HepG2 (cell line): ENCODE data around the gene GCLM. TPM values are rescaled to one million over a fixed set of nuclear protein-coding genes. Genes with fewer than 3 reads are reported as not detected.
A peak's percentile ranks its signal among the peaks of the same experiment; 100 is the strongest.

ENCODE experiments used
- ATAC-seq: fragments of 200-7000 bp; cut with Tn5 transposase; 3 replicates; pipeline ENCODE4 v1.9.1; 2020; ENCODE audit warnings: mild to moderate bottlenecking, moderate library complexity
- BruUV-seq: library from RNA; stranded (reverse); fragments of 400-500 nt; replicated peaks from 2 replicates; lab custom pipeline; 2021; lab: Mats Ljungman, UMichigan
- CTCF ChIA-PET: fragments of 300-600 bp; formaldehyde crosslinking; extraction: SDS; loops from one replicate; lab custom pipeline; 2021; ENCODE audit warnings: low total read pairs, inconsistent platforms, low intra/inter-chr PET ratio; lab: Yijun Ruan, JAX
- POLR2A ChIA-PET: fragments of 350-600 bp; sonication (Branson Sonifier 250); formaldehyde crosslinking; loops from one replicate; lab custom pipeline; 2020; ENCODE audit warnings: antibody characterized with exemption, inconsistent platforms; lab: Yijun Ruan, JAX
- DNase-seq: peaks from one replicate; pipeline ENCODE4 v3.0.0-alpha.2; 2015; ENCODE audit warnings: low spot score
- FAIRE-seq: peaks from 3 replicates; lab custom pipeline; 2011; peaks lifted over from hg19 to GRCh38; lab: Jason Lieb, UNC
- H2AFZ ChIP-seq: one replicate; pipeline ENCODE4 v1.6.1; 2011; ENCODE audit warnings: low read length, inconsistent platforms
- H3K27ac ChIP-seq: fragments of 300-600 bp; 3 replicates; pipeline ENCODE4 v1.8.0; 2011; ENCODE audit warnings: mixed run types, mild to moderate bottlenecking, mixed read lengths, low read length, inconsistent platforms; ENCODE audit not compliant: insufficient read depth; ENCODE audit errors: extremely low read length
- H3K27me3 ChIP-seq, 2 experiments: fragments of 200-600 bp in 1 of 2; 2 replicates in 1 of 2; 3 replicates in 1 of 2; pipeline versions ENCODE4 v1.6.0 to v1.8.0; 2011; ENCODE audit warnings: low read length in 2 of 2, mild to moderate bottlenecking in 2 of 2, moderate library complexity in 2 of 2, inconsistent platforms in 1 of 2; ENCODE audit not compliant: insufficient read depth in 2 of 2, control insufficient read depth in 1 of 2
- H3K36me3 ChIP-seq, 2 experiments: fragments of 200-600 bp in 1 of 2; replicated peaks in 1 of 2; 2 replicates in 1 of 2; 3 replicates in 1 of 2; pipeline versions ENCODE4 v1.5.1 to v1.8.0; 2011; ENCODE audit warnings: low read length in 2 of 2, inconsistent platforms in 1 of 2; ENCODE audit not compliant: insufficient read depth in 2 of 2, control insufficient read depth in 1 of 2
- H3K4me1 ChIP-seq: 2 replicates; pipeline ENCODE4 v1.5.1; 2012; ENCODE audit warnings: low read length, inconsistent platforms; ENCODE audit not compliant: insufficient read depth
- H3K4me2 ChIP-seq: 2 replicates; pipeline ENCODE4 v1.6.0; 2011; ENCODE audit warnings: low read depth, low read length, inconsistent platforms
- H3K4me3 ChIP-seq, 3 experiments: fragments of 200-600 bp in 1 of 3; sonication (generic), shearing (Covaris generic) in 1 of 3; replicated peaks in 1 of 3; 2 replicates each; pipeline ENCODE4 v1.5.1; 2011 to 2016; ENCODE audit warnings: low read length in 3 of 3, inconsistent platforms in 2 of 3, low read depth in 2 of 3, mild to moderate bottlenecking in 2 of 3, control low read depth in 1 of 3, mixed read lengths in 1 of 3; ENCODE audit not compliant: insufficient read depth in 1 of 3
- H3K79me2 ChIP-seq: one replicate; pipeline ENCODE4 v1.6.1; 2011; ENCODE audit warnings: low read length, inconsistent platforms; ENCODE audit not compliant: insufficient read depth
- H3K9ac ChIP-seq: 2 replicates; pipeline ENCODE4 v1.6.0; 2011; ENCODE audit warnings: mild to moderate bottlenecking, low read depth, low read length, inconsistent platforms; ENCODE audit not compliant: insufficient read depth
- H3K9me3 ChIP-seq: 2 replicates; pipeline ENCODE4 v1.5.1; 2012; ENCODE audit warnings: mild to moderate bottlenecking, low read length
- H4K20me1 ChIP-seq: 2 replicates; pipeline ENCODE4 v1.6.0; 2011; ENCODE audit warnings: inconsistent platforms, mild to moderate bottlenecking, low read length, moderate library complexity; ENCODE audit not compliant: insufficient read depth
- HNRNPK ChIP-seq: fragments of 200-400 bp; formaldehyde crosslinking; IDR thresholded peaks from 2 replicates; pipeline ENCODE4 v1.6.1; 2018; ENCODE audit warnings: low read length, low read depth, moderate library complexity, mild to moderate bottlenecking; ENCODE audit not compliant: poor library complexity, severe bottlenecking
- ZNF20 ChIP-seq: sonication (generic); formaldehyde crosslinking; IDR thresholded peaks from 2 replicates; pipeline ENCODE4 v1.4.0; 2020; ENCODE audit warnings: mild to moderate bottlenecking, moderate library complexity, missing genetic modification reagents
- ZNF570 ChIP-seq: sonication (generic); formaldehyde crosslinking; IDR thresholded peaks from 2 replicates; pipeline ENCODE4 v1.4.0; 2020; ENCODE audit warnings: mild to moderate bottlenecking, missing genetic modification reagents, borderline replicate concordance
- WGBS: methylation state at CpG from one replicate; pipeline ENCODE4 v1.1.6; 2017; ENCODE audit warnings: low lambda C conversion rate; 5-methylcytosine and 5-hydroxymethylcytosine counted together
- in situ Hi-C: cut with HindIII; loops from 2 replicates; pipeline ENCODE4 v1.10.0; 2017; ENCODE audit warnings: low pct_unique_long_range_greater_than_20kb; ENCODE audit not compliant: extremely low pct_ligation_motif_present
- intact Hi-C: fragments of 100-400 bp; cut with micrococcal nuclease; formaldehyde crosslinking; loops from one replicate; pipeline ENCODE4 v1.10.0; 2022; ENCODE audit not compliant: unreplicated experiment
- polyA plus RNA-seq, 8 experiments: library from polyadenylated mRNA; depleted of rRNA in 3 of 8; stranded (reverse) in 7 of 8; unstranded in 1 of 8; fragments of >200 nt; fragmentation: Illumina TruSeq in 4 of 8; extraction: Trizol in 4 of 8; gene quantifications; 2 replicates each; pipeline versions ENCODE4 v1.2.1 to v1.2.3, GENCODE V29; 2011 to 2016; ENCODE audit warnings: low read depth in 4 of 8, missing spikeins in 1 of 8, mixed read lengths in 1 of 8; ENCODE audit not compliant: insufficient read depth in 1 of 8
- total RNA-seq, 5 experiments: library from RNA; depleted of rRNA; stranded (reverse); fragments of >200 nt; fragmentation: Illumina TruSeq; extraction: Trizol; gene quantifications; 2 replicates each; pipeline ENCODE4 v1.2.3, GENCODE V29; 2016; ENCODE audit warnings: low read depth in 1 of 5
- TF ChIP-seq, protein P1 (sequence below): sonication (generic); formaldehyde crosslinking; IDR thresholded peaks from 2 replicates; pipeline ENCODE4 v1.5.0; 2020; ENCODE audit warnings: mild to moderate bottlenecking, missing genetic modification reagents, borderline replicate concordance
- TF ChIP-seq, protein P2 (sequence below): sonication (generic); formaldehyde crosslinking; IDR thresholded peaks from 2 replicates; pipeline ENCODE4 v1.4.0; 2020; ENCODE audit warnings: missing genetic modification reagents, borderline replicate concordance
- TF ChIP-seq, protein P3 (sequence below), 2 experiments: sonication (generic) in 1 of 2; formaldehyde crosslinking in 1 of 2; IDR thresholded peaks; 2 replicates each; pipeline versions ENCODE4 v1.4.0 to v1.6.1; 2016 to 2020; ENCODE audit warnings: borderline replicate concordance in 1 of 2, low read depth in 1 of 2, mild to moderate bottlenecking in 1 of 2, missing genetic modification reagents in 1 of 2

Gene GCLM
- total and polyA plus RNA-seq, 2 of the 13 experiments (the other 11 are each of a cell fraction or from before 2014, with no cell fraction given), result 8.7 to 29.9 TPM

DNA sequence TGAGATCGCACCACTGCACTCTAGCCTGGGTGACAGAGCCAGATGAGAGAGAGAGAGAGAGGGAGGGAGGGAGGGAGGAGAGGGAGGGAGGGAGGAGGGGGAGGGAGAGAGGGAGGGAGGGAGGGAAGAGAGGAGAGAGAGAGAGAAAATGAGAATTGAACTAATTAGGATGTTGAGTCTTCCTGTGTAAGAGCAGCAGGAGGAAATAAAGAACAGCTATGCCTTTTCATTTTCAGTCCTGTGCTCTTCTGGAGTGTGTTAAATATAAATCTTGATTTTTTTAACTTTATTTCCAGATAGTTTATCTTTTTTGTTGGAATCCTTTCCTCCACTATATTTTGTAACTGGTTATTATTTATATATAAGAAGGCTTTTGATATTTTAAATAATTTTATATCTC lies 57.4 kb downstream of the GCLM start:
- ATAC-seq (no peak), FAIRE-seq (no peak), DNase-seq (no peak)
- Histone ChIP-seq H3K27me3 (no peaks in the 10 kb centered on the region), H3K9me3 (peaks cover 16% of the 10 kb centered on the region), H3K36me3 (no peaks in the 10 kb centered on the region), H2AFZ (no peak overlapping the region), H3K4me3 (no peak overlapping the region), H3K9ac (no peak overlapping the region), H4K20me1 (no peaks in the 10 kb centered on the region), H3K27ac (no peak overlapping the region), H3K4me1 (peaks cover 6% of the 10 kb centered on the region; the same call in 1 of the 2 replicates), H3K4me2 (no peak overlapping the region), H3K79me2 (no peaks in the 10 kb centered on the region)
- intact Hi-C loops (no loop called here), in situ Hi-C loops (no loop called here)
- 83% methylated on average over 1 of the region's 1 CpG for WGBS
- CTCF ChIA-PET, result no interaction called here
- POLR2A ChIA-PET, result no interaction called here
- BruUV-seq, result no TSS peak
- peak; percentile 84 for TF ChIP-seq HNRNPK
- TF ChIP-seq, protein P1, sequence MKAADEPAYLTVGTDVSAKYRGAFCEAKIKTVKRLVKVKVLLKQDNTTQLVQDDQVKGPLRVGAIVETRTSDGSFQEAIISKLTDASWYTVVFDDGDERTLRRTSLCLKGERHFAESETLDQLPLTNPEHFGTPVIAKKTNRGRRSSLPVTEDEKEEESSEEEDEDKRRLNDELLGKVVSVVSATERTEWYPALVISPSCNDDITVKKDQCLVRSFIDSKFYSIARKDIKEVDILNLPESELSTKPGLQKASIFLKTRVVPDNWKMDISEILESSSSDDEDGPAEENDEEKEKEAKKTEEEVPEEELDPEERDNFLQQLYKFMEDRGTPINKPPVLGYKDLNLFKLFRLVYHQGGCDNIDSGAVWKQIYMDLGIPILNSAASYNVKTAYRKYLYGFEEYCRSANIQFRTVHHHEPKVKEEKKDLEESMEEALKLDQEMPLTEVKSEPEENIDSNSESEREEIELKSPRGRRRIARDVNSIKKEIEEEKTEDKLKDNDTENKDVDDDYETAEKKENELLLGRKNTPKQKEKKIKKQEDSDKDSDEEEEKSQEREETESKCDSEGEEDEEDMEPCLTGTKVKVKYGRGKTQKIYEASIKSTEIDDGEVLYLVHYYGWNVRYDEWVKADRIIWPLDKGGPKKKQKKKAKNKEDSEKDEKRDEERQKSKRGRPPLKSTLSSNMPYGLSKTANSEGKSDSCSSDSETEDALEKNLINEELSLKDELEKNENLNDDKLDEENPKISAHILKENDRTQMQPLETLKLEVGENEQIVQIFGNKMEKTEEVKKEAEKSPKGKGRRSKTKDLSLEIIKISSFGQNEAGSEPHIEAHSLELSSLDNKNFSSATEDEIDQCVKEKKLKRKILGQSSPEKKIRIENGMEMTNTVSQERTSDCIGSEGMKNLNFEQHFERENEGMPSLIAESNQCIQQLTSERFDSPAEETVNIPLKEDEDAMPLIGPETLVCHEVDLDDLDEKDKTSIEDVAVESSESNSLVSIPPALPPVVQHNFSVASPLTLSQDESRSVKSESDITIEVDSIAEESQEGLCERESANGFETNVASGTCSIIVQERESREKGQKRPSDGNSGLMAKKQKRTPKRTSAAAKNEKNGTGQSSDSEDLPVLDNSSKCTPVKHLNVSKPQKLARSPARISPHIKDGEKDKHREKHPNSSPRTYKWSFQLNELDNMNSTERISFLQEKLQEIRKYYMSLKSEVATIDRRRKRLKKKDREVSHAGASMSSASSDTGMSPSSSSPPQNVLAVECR (CRISPR knock-in tag), result no peak

GRCh38 chr1:93851327-93851712 lies 57.9 kb downstream of the GCLM start:
- no TSS peak for BruUV-seq
- ChIA-PET POLR2A (no interaction called here), CTCF (interaction anchor here (1.2 to 1.4 kb wide), 2 partner anchors 222 to 413 kb away, joined by 3 to 8 read pairs; no protein-coding TSS in a partner anchor)
- no peak overlapping the region for H3K4me3 ChIP-seq
- peaks cover 16% of the 10 kb centered on the region for H3K9me3 ChIP-seq
- DNase-seq, result no peak
- H3K9ac ChIP-seq, result no peak overlapping the region
- in situ Hi-C loops, result no loop called here
- no peaks in the 10 kb centered on the region; a peak in 1 of 5 replicates for H3K27me3 ChIP-seq
- no peaks in the 10 kb centered on the region for H4K20me1 ChIP-seq
- H2AFZ ChIP-seq, result no peak overlapping the region
- H3K4me2 ChIP-seq, result no peak overlapping the region
- no peaks in the 10 kb centered on the region for H3K36me3 ChIP-seq
- peaks cover 6% of the 10 kb centered on the region; the same call in 1 of the 2 replicates for H3K4me1 ChIP-seq
- H3K27ac ChIP-seq, result no peak overlapping the region
- no peaks in the 10 kb centered on the region for H3K79me2 ChIP-seq
- ATAC-seq, result no peak
- no peak for FAIRE-seq
- intact Hi-C loops, result no loop called here
- TF ChIP-seq ZNF570 (CRISPR knock-in tag) (no peak), ZNF20 (CRISPR knock-in tag) (no peak)
- TF ChIP-seq, protein P2, sequence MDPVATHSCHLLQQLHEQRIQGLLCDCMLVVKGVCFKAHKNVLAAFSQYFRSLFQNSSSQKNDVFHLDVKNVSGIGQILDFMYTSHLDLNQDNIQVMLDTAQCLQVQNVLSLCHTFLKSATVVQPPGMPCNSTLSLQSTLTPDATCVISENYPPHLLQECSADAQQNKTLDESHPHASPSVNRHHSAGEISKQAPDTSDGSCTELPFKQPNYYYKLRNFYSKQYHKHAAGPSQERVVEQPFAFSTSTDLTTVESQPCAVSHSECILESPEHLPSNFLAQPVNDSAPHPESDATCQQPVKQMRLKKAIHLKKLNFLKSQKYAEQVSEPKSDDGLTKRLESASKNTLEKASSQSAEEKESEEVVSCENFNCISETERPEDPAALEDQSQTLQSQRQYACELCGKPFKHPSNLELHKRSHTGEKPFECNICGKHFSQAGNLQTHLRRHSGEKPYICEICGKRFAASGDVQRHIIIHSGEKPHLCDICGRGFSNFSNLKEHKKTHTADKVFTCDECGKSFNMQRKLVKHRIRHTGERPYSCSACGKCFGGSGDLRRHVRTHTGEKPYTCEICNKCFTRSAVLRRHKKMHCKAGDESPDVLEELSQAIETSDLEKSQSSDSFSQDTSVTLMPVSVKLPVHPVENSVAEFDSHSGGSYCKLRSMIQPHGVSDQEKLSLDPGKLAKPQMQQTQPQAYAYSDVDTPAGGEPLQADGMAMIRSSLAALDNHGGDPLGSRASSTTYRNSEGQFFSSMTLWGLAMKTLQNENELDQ, result no peak
- TF ChIP-seq, protein P3, sequence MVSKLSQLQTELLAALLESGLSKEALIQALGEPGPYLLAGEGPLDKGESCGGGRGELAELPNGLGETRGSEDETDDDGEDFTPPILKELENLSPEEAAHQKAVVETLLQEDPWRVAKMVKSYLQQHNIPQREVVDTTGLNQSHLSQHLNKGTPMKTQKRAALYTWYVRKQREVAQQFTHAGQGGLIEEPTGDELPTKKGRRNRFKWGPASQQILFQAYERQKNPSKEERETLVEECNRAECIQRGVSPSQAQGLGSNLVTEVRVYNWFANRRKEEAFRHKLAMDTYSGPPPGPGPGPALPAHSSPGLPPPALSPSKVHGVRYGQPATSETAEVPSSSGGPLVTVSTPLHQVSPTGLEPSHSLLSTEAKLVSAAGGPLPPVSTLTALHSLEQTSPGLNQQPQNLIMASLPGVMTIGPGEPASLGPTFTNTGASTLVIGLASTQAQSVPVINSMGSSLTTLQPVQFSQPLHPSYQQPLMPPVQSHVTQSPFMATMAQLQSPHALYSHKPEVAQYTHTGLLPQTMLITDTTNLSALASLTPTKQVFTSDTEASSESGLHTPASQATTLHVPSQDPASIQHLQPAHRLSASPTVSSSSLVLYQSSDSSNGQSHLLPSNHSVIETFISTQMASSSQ (IDR thresholded peaks at IDR 0.05; ENCODE audit: low read depth), result no peak
- TF ChIP-seq, protein P3 (CRISPR knock-in tag; IDR thresholded peaks at IDR 0.05; ENCODE audit: borderline replicate concordance), result no peak
